Activated CD4-positive, alpha-beta T cell treated with anti-CD3 and anti-CD28 coated beads, Interleukin-2, amount 10 ng/mL, durations not matched to agents 7 days and 5 days (primary cell): ENCODE results near the gene EDA. TPM values are rescaled to one million over a fixed set of nuclear protein-coding genes. Genes with fewer than 3 reads are reported as not detected.
"Not testable (repeated sequence)": the region's sequence is repeated elsewhere in the genome, so short reads cannot be mapped to it uniquely, and the experiment has no call there.

Experiments used
- CTCF ChIA-PET: fragments of 350-600 bp; sonication (Branson Sonifier 250); formaldehyde crosslinking; loops from one replicate; lab custom pipeline; 2021; ENCODE audit warnings: antibody characterized with exemption; lab: Charles Lee
- POLR2A ChIA-PET: fragments of 350-600 bp; sonication (Branson Sonifier 250); formaldehyde crosslinking; loops from one replicate; lab custom pipeline; 2021; ENCODE audit warnings: antibody characterized with exemption; lab: Charles Lee
- DNase-seq: peaks from one replicate; pipeline ENCODE4 v3.0.0-alpha.2; 2020
- H3K27ac Mint-ChIP-seq: one replicate; pipeline ENCODE4 v1.8.0; 2021; ENCODE audit warnings: mild to moderate bottlenecking, moderate library complexity, mixed read lengths
- H3K27me3 Mint-ChIP-seq: one replicate; pipeline ENCODE4 v1.8.0; 2021; ENCODE audit warnings: mixed read lengths
- H3K36me3 Mint-ChIP-seq: one replicate; pipeline ENCODE4 v1.8.0; 2021; ENCODE audit warnings: low read depth, mixed read lengths
- H3K4me1 Mint-ChIP-seq: one replicate; pipeline ENCODE4 v1.8.0; 2021; ENCODE audit warnings: mixed read lengths
- H3K4me3 Mint-ChIP-seq: one replicate; pipeline ENCODE4 v1.8.0; 2021; ENCODE audit warnings: mild to moderate bottlenecking, moderate library complexity, mixed read lengths
- H3K9me3 Mint-ChIP-seq: one replicate; pipeline ENCODE4 v1.8.0; 2021; ENCODE audit warnings: mixed read lengths
- total RNA-seq, 2 experiments: library from RNA; stranded (reverse); gene quantifications; one replicate each; pipeline ENCODE4 v1.2.3, GENCODE V29; 2021

Gene EDA
- total RNA-seq, 2 experiments from 2014 or later = 1.4 to 1.9 TPM

GRCh38 chrX:69995362-69996112 is 379.6 kb downstream of the EDA start:
- H3K27ac Mint-ChIP-seq = no peak overlapping the region
- CTCF ChIA-PET = interaction anchor here (0.9 kb wide), 1 partner anchor 8 kb away, joined by 3 read pairs; no protein-coding TSS in a partner anchor
- no peaks in the 10 kb centered on the region for H3K27me3 Mint-ChIP-seq
- no peaks in the 10 kb centered on the region for H3K4me1 Mint-ChIP-seq
- no peaks in the 10 kb centered on the region for H3K36me3 Mint-ChIP-seq
- POLR2A ChIA-PET = no interaction called here
- H3K4me3 Mint-ChIP-seq = no peak overlapping the region
- no peak for DNase-seq
- no peaks in the 10 kb centered on the region for H3K9me3 Mint-ChIP-seq

GRCh38 chrX:69996113-69996468 is 380.2 kb downstream of the EDA start:
- POLR2A ChIA-PET = no interaction called here

GRCh38 chrX:69998299-69998698 is 382.4 kb downstream of the EDA start:
- CTCF ChIA-PET, H3K9me3 Mint-ChIP-seq, POLR2A ChIA-PET, DNase-seq, H3K36me3 Mint-ChIP-seq, H3K4me3 Mint-ChIP-seq, H3K4me1 Mint-ChIP-seq, H3K27ac Mint-ChIP-seq, H3K27me3 Mint-ChIP-seq: not testable (repeated sequence)

More at GRCh38 chrX:69996113-69996468, 380.2 kb downstream of the EDA start:
- H3K36me3 Mint-ChIP-seq = no peaks in the 10 kb centered on the region
- no peaks in the 10 kb centered on the region for H3K27me3 Mint-ChIP-seq
- no peaks in the 10 kb centered on the region for H3K4me1 Mint-ChIP-seq
- H3K4me3 Mint-ChIP-seq = no peak overlapping the region
- H3K9me3 Mint-ChIP-seq = no peaks in the 10 kb centered on the region
- CTCF ChIA-PET = interaction anchor here (0.9 kb wide), 1 partner anchor 8 kb away, joined by 3 read pairs; no protein-coding TSS in a partner anchor
- H3K27ac Mint-ChIP-seq = no peak overlapping the region
- no peak for DNase-seq

- Mint-ChIP-seq H3K36me3 (no peaks in the 10 kb centered on the region), H3K4me1 (no peaks in the 10 kb centered on the region), H3K27me3 (peaks cover 6% of the 10 kb centered on the region), H3K9me3 (no peaks in the 10 kb centered on the region), H3K4me3 (no peak overlapping the region), H3K27ac (no peak overlapping the region)
- ChIA-PET POLR2A (no interaction called here), CTCF (no interaction called here)
- no peak for DNase-seq
Observed at GRCh38 chrX:70001269-70001668, 385.4 kb downstream of the EDA start.

GRCh38 chrX:70001708-70002341 is 385.9 kb downstream of the EDA start:
- no peak for DNase-seq
- Mint-ChIP-seq H3K4me1 (no peaks in the 10 kb centered on the region), H3K27me3 (peaks cover 6% of the 10 kb centered on the region), H3K4me3 (no peak overlapping the region), H3K27ac (no peak overlapping the region), H3K9me3 (no peaks in the 10 kb centered on the region), H3K36me3 (no peaks in the 10 kb centered on the region)
- ChIA-PET POLR2A (no interaction called here), CTCF (no interaction called here)

GRCh38 chrX:70007946-70008345 is 392.0 kb downstream of the EDA start:
- no peak overlapping the region for H3K4me3 Mint-ChIP-seq
- H3K9me3 Mint-ChIP-seq = no peaks in the 10 kb centered on the region
- peaks cover 13% of the 10 kb centered on the region for H3K27me3 Mint-ChIP-seq
- no peaks in the 10 kb centered on the region for H3K4me1 Mint-ChIP-seq
- DNase-seq = no peak
- ChIA-PET POLR2A (no interaction called here), CTCF (no interaction called here)
- H3K27ac Mint-ChIP-seq = no peak overlapping the region
- H3K36me3 Mint-ChIP-seq = no peaks in the 10 kb centered on the region

- Mint-ChIP-seq H3K9me3 (no peaks in the 10 kb centered on the region), H3K27ac (no peak overlapping the region), H3K4me1 (no peaks in the 10 kb centered on the region), H3K36me3 (no peaks in the 10 kb centered on the region), H3K27me3 (peaks cover 13% of the 10 kb centered on the region), H3K4me3 (no peak overlapping the region)
- POLR2A ChIA-PET = no interaction called here
- CTCF ChIA-PET = interaction anchor here (0.6 kb wide), 1 partner anchor 30 kb away, joined by 3 read pairs; no protein-coding TSS in a partner anchor
- DNase-seq = no peak
Observed at GRCh38 chrX:70009049-70009448, 393.1 kb downstream of the EDA start.

- no peaks in the 10 kb centered on the region for H3K4me1 Mint-ChIP-seq
- H3K4me3 Mint-ChIP-seq = no peak overlapping the region
- ChIA-PET CTCF (no interaction called here), POLR2A (no interaction called here)
- no peaks in the 10 kb centered on the region for H3K36me3 Mint-ChIP-seq
- H3K9me3 Mint-ChIP-seq = no peaks in the 10 kb centered on the region
- no peak for DNase-seq
- no peak overlapping the region for H3K27ac Mint-ChIP-seq
- H3K27me3 Mint-ChIP-seq = peaks cover 11% of the 10 kb centered on the region
Observed at GRCh38 chrX:70009970-70010369, 394.1 kb downstream of the EDA start.

GRCh38 chrX:70012756-70013155 is 396.8 kb downstream of the EDA start:
- no peak for DNase-seq
- Mint-ChIP-seq H3K4me1 (peaks cover 20% of the 10 kb centered on the region), H3K9me3 (no peaks in the 10 kb centered on the region), H3K27me3 (peaks cover 6% of the 10 kb centered on the region), H3K27ac (no peak overlapping the region), H3K36me3 (peaks cover under 1% of the 10 kb centered on the region), H3K4me3 (no peak overlapping the region)
- ChIA-PET POLR2A (no interaction called here), CTCF (interaction anchor here (1.2 kb wide), 1 partner anchor 10 kb away, joined by 3 read pairs; no protein-coding TSS in a partner anchor)

- ChIA-PET CTCF (no interaction called here), POLR2A (no interaction called here)
- Mint-ChIP-seq H3K4me1 (peaks cover 23% of the 10 kb centered on the region), H3K4me3 (no peak overlapping the region), H3K36me3 (peaks cover 3% of the 10 kb centered on the region), H3K9me3 (no peaks in the 10 kb centered on the region), H3K27ac (no peak overlapping the region), H3K27me3 (peaks cover 4% of the 10 kb centered on the region)
- DNase-seq = no peak
Observed at GRCh38 chrX:70013466-70014381, 397.8 kb downstream of the EDA start.

GRCh38 chrX:70016513-70016912 is 400.6 kb downstream of the EDA start:
- DNase-seq = no peak
- Mint-ChIP-seq H3K36me3 (peaks cover 3% of the 10 kb centered on the region), H3K4me1 (peaks cover 23% of the 10 kb centered on the region), H3K9me3 (no peaks in the 10 kb centered on the region), H3K27me3 (peaks cover 3% of the 10 kb centered on the region), H3K27ac (peak overlapping the region; percentile 84), H3K4me3 (peak overlapping the region; percentile 3)
- ChIA-PET POLR2A (no interaction called here), CTCF (interaction anchor here (1.2 kb wide), 1 partner anchor 13 kb away, joined by 4 read pairs; no protein-coding TSS in a partner anchor)

GRCh38 chrX:70022616-70023015 is 406.7 kb downstream of the EDA start:
- ChIA-PET CTCF (no interaction called here), POLR2A (no interaction called here)
- no peak overlapping the region for H3K27ac Mint-ChIP-seq
- peaks cover 19% of the 10 kb centered on the region for H3K4me1 Mint-ChIP-seq
- no peak for DNase-seq
- H3K4me3 Mint-ChIP-seq = no peak overlapping the region
- H3K27me3 Mint-ChIP-seq = peaks cover 6% of the 10 kb centered on the region
- peaks cover 2% of the 10 kb centered on the region for H3K9me3 Mint-ChIP-seq
- H3K36me3 Mint-ChIP-seq = peaks cover 4% of the 10 kb centered on the region
